Astrocyte of the spinal cord (primary cell): ENCODE data around the gene CCT8.
A peak's percentile ranks its signal among the peaks of the same experiment; 100 is the strongest.
"Not testable (repeated sequence)": the region's sequence is repeated elsewhere in the genome, so short reads cannot be mapped to it uniquely, and the experiment has no call there.

Source experiments
- DNase-seq: peaks from one replicate; pipeline ENCODE4 v3.0.0; 2011; ENCODE audit warnings: low read depth, low spot score
- H3K4me3 ChIP-seq: 2 replicates; pipeline ENCODE4 v1.5.1; 2011; ENCODE audit warnings: low read depth, mild to moderate bottlenecking, low read length, moderate library complexity
- in situ Hi-C: cut with HindIII; loops from 2 replicates; pipeline ENCODE4 v1.10.0; 2017; ENCODE audit warnings: low sequenced_read_pairs
- TF ChIP-seq, protein P1 (sequence below): IDR thresholded peaks from 2 replicates; pipeline ENCODE4 v1.5.1; 2012; ENCODE audit warnings: low read depth, mild to moderate bottlenecking, low read length, inconsistent platforms

CCT8 gene

GRCh38 chr21:29024474-29025327 lies 48.7 kb downstream of the CCT8 start, which contains the start of gene USP16:
USP16 (plus strand) TSS chr21:29024668; CDS start chr21:29027914, 3,246 bp downstream.
- peak; percentile 100 for DNase-seq
- in situ Hi-C loops: no loop called here
- H3K4me3 ChIP-seq: peak within 1 kb of the TSS; percentile 88
- TF ChIP-seq, protein P1, sequence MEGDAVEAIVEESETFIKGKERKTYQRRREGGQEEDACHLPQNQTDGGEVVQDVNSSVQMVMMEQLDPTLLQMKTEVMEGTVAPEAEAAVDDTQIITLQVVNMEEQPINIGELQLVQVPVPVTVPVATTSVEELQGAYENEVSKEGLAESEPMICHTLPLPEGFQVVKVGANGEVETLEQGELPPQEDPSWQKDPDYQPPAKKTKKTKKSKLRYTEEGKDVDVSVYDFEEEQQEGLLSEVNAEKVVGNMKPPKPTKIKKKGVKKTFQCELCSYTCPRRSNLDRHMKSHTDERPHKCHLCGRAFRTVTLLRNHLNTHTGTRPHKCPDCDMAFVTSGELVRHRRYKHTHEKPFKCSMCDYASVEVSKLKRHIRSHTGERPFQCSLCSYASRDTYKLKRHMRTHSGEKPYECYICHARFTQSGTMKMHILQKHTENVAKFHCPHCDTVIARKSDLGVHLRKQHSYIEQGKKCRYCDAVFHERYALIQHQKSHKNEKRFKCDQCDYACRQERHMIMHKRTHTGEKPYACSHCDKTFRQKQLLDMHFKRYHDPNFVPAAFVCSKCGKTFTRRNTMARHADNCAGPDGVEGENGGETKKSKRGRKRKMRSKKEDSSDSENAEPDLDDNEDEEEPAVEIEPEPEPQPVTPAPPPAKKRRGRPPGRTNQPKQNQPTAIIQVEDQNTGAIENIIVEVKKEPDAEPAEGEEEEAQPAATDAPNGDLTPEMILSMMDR: peak; percentile 9

DNA sequence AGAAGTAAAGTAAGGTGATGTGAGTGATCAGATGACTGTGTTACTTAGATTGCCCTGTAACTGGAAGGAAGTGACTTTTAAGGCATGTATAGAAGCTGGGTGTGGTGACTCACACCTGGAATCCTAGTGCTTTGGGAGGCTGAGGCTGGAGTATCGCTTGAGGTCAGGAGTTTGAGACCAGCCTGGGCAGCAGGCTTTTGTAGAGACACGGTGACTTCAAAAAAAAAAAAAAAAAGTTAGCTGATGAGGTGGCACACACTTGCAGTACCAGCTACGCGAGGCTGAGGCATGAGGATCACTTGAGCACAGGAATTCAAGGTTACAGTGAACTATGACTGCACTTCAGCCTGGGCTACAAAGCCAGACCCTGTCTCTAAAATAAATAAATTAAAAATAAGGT lies 51.3 kb downstream of the CCT8 start:
- H3K4me3 ChIP-seq: no peak overlapping the region
- TF ChIP-seq, protein P1: no peak
- in situ Hi-C loops: no loop called here
- DNase-seq: no peak

GRCh38 chr21:29018540-29018939 lies 54.9 kb downstream of the CCT8 start:
- in situ Hi-C loops: no loop called here
- H3K4me3 ChIP-seq: peak overlapping the region; percentile 86
- no peak for DNase-seq
- TF ChIP-seq, protein P1: no peak

DNA sequence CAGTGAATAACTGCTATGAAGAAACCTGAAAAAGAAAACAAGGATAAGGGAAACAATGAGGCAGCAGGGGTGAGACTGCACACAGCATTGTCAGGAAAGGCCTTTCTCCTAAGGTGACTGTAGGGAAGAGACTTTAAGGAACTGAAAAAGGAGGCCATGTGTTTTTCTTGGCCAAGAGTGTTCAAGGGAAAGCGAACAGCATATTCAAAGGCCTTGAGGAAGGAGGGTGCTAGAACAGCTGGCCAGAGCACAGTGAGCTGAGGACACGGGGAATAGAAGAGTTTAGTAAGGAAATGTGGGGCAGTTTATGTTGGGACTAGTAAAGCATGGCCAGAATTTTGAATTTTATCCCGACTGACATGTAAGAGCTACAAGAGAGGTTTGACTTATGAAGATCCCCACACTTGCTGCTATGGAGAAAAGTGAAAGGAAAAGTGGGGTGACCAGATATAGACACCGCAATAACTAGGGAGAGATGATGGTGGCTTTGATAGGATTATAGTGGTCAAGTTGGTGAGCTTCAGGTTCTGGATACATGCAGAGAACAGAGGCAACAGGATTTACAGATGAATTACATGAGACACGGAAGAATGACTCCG lies 55.7 kb downstream of the CCT8 start:
- peak overlapping the region; percentile 86 for H3K4me3 ChIP-seq
- TF ChIP-seq, protein P1: no peak
- no peak for DNase-seq
- in situ Hi-C loops: no loop called here

GRCh38 chr21:29011236-29011635 lies 62.2 kb downstream of the CCT8 start:
- H3K4me3 ChIP-seq, in situ Hi-C loops, DNase-seq: not testable (repeated sequence)

DNA sequence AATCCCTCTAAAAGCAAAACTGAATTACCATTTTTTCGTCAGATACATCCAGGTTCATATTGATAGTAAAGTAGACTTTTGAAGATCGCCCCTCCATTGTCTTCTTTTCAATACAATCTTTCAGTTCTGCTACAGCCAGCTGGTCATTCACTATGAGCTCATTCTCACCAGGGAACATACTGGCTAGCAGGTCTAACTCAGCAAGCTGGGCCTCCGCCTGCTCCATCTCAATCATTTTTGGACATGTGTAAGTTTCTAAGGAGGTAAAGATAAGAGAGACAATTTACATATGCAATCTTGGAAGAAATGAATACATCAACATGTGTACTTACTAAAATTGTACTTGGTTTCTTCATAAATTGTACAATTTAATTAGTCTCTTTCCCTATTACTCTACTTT lies 65.1 kb downstream of the CCT8 start:
- no peak overlapping the region for H3K4me3 ChIP-seq
- in situ Hi-C loops: no loop called here
- TF ChIP-seq, protein P1: no peak
- DNase-seq: no peak

DNA sequence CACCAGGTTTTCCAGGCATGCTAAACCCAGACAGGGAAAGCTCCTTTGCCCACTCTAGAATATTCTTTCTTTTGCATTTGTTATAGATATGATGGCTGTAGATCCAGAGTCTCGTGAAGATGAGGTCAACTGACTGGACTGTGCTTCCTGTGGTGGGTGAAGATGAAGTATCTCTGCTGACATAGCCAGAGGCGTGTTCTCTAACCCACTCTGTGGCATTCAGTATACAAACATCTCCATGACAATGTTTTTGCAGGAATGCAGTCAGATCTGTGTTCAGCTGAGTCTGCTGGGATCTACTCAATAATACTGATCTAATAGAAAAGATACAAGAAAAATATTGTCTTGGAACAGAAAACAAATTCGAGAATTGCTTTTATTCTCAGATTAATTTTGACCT lies 65.6 kb downstream of the CCT8 start:
- H3K4me3 ChIP-seq: no peak overlapping the region
- in situ Hi-C loops: no loop called here
- TF ChIP-seq, protein P1: no peak
- DNase-seq: no peak
